SW 1271 (cell line): ENCODE results near the gene ADGRB2.
"Not testable (repeated sequence)": the region's sequence is repeated elsewhere in the genome, so short reads cannot be mapped to it uniquely, and the experiment has no call there.

Experiments
- DNase-seq, 2 experiments: peaks; one replicate each; lab custom pipeline; 2025; lab: John Stamatoyannopoulos, UW

ADGRB2 gene

DNA sequence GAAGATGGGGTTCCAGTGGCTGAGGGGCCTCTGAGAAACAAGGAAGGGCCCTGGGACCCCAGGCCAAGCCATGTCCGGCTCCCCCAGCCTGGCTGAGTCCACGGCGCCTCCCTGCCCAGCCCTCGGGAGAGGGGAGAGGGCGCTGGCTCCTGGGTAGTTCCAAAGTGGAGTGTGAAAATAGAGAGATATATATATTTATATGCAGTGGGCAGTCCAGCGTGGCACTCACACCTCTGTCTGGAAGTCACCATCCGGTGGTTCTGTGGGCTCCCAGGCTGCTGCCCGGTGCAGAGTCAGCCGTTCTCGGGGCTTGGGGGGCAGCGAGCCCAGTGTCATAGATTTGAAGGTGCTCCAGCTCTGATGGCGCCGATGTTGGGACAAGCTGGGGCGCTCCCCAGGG is 36.9 kb downstream of the ADGRB2 start:
- DNase-seq = no peak

DNA sequence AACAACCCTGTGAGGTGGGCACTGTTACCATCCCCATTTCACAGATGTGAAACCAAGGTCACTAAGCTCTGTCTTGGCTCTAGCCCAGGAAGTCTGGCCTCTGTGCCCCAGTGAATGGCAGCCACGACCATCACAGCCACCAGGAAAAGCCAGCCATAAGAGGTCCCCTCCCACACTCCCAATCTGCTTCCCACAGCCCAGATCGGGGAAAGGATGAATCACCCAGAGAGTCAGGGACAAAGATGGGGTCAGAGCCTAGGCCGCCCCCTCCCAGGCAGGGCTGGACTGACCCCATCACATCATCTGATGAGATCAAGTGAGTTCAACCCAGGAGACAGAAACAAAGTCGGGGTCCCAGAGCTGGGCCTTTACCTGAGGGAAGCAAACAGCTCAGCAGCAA is 37.4 kb downstream of the ADGRB2 start:
- DNase-seq = no peak

DNA sequence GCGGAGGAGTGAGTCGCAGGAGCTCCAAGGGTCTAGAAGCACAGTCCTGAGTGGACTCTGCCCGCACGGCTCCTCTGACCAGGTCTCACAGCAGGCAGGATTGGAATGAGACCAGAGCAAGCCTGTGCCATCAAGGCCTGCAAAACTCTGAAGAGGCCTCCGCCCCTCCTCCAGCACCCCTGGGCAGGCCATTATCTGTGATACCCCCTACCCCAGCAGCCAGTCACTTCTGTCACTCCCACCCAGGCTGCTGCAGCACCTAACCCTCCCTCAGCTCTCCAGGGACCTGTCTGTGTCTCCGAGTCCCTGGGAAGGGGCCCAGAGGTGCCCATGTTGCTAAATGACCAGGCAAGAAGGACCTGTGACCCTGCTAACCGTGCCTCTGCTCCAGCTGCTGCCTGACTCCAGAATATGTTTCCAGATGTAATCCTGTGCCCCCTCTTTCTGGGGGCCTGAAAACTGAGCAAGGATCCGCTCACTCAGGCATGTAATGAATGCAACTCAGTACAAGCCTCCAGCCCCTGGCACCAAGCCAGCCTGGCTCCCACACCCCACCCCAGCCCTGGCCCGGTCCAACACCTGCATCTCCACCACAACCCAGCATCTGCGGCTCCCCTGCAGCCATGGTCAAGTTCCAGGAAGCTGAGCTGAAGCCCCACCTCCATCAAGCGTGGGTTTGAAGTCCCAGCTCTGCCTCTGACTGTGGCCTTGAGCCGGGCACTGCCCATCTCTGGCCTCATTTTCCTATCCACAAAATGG is 38.2 kb downstream of the ADGRB2 start:
- DNase-seq = no peak

DNA sequence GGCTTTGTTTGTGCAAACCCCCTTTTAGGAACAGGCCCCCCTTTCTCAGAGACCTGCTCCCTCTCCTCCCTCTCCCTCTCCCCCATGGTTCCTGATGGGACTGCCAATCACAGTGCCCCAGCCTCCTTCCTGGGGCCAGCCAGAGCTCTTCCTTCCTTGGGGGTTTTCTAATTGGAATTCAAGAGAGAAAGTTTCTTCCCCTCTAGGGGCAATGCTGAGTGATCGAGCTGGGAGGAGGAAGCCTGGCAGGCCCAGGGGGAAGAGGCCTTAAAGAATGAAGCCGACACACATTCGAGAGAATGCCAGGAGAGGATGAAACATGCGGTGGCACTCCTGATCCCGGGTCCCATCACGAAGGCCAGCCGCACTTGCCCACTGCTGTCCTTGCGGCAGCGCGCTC is 39.0 kb downstream of the ADGRB2 start:
- DNase-seq = no peak

- no peak for DNase-seq
Observed at GRCh38 chr1:31723828-31724359, 40.2 kb downstream of the ADGRB2 start.

- no peak for DNase-seq
Observed at GRCh38 chr1:31718327-31718897, 45.7 kb downstream of the ADGRB2 start.

DNA sequence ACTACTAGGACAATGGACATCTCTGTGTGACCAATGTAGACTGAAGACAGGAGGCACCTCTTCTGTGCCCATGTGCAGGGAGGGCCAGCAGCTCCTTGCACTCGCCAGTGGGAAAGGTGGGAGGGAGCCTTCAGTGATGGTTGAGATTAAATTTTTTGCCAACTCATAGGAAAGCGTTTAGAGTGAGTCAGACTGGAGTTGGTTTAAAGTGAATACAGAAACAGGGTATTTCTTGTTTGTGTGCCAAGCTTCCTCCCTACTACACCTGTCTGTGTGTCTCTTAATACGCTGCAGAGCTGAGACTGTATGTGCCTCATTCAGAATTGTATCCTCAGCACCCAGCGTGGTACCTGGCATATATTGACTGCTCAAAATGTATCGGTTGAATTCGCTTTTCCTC is 46.8 kb downstream of the ADGRB2 start:
- DNase-seq = no peak

GRCh38 chr1:31715873-31716220 is 48.3 kb downstream of the ADGRB2 start:
- no peak for DNase-seq

GRCh38 chr1:31715087-31715872 is 48.9 kb downstream of the ADGRB2 start:
- DNase-seq = peak in 1 of 2 experiments; percentile 50

- DNase-seq = no peak
Observed at GRCh38 chr1:31714442-31715086, 49.6 kb downstream of the ADGRB2 start.

DNA sequence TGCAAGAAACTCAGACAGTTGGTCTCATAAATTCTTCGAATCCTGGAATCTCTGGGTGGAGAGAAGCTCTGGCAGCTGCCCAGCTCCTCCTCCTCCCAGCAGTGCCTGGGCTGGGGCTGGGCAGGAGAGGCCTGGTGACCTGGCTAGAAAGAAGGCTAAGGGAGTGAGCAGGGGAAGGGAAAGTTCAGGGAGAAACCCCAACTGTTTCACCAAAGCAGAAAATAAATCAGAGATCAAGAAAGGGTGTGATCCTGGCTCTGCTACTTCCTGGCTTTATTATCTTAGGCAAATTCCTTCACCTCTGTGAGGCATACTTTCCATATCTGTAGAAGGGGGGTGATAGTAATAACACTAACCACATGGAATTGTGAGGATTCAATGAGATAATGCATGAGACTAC is 51.5 kb downstream of the ADGRB2 start:
- DNase-seq = peak in 1 of 2 experiments; percentile 74

GRCh38 chr1:31712068-31712467 is 52.1 kb downstream of the ADGRB2 start:
- DNase-seq = no peak

DNA sequence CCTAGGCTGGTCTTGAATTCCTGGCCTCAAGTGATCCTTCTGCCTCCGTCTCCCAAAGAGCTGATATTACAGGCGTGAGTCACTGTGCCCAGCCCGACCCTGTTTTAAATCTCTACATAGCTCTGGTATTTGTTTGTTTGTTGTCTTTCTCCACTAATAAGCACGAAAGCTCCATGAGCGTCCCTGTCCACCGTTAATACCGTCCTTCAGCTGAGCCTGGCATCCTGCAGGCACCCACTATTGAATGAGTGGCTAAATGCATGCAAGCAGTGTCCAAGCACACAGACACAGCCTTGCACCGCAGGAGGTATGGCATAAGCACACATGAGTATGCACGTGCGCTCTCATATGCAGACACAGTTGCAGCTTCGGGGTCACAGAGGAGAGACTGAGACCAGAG is 55.8 kb downstream of the ADGRB2 start:
- DNase-seq = no peak

DNA sequence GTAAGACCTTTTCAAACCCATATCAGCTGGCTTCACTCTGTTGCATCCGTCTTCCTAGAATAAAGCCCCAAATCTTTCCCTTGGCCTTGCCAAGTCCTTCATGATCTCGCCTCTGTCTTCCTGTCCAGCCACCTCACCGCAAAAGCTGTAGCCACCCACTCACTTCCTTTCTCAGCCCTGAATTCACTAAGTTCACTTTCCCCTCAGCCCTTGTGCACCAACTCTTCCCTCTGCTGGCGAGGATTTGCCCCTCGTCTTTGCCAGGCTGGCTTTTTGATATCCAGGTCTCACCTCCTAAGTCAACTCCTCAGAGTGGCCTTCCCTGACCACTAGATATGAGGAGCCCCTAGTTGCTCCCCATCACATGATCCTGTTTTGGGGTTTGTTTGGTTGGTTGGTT is 56.4 kb downstream of the ADGRB2 start:
- DNase-seq = no peak

DNA sequence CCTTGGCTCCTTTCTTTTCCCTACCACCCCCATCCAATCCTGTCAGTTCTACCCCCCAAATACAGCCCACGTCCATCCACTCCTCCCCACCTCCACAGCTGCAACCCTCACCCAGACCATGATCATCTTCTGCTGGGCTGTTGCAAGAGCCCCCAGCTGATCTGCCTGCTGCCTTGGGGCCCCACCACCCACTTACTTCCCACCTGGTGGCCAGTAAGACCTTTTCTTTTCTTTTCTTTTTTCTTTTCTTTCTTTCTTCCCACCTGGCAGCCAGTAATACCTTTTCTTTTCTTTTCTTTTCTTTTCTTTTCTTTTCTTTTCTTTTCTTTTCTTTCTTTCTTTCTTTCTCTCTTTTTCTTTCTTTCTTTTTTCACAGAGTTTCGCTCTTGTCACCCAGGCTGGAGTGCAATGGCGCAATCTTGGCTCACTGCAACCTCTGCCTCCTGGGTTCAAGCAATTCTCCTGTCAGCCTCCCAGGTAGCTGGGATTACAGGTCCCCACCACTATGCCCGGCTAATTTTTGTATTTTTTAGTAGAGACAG is 57.0 kb downstream of the ADGRB2 start:
- not testable (repeated sequence) for DNase-seq

GRCh38 chr1:31706384-31707058 is 57.6 kb downstream of the ADGRB2 start:
- DNase-seq = no peak

GRCh38 chr1:31705080-31705866 is 58.9 kb downstream of the ADGRB2 start:
- DNase-seq = no peak

GRCh38 chr1:31704271-31705079 is 59.7 kb downstream of the ADGRB2 start:
- DNase-seq = no peak

GRCh38 chr1:31703431-31704270 is 60.5 kb downstream of the ADGRB2 start, which contains the start of gene COL16A1:
Gene COL16A1 (minus strand): TSS chr1:31704017. CDS start chr1:31702193, 1,824 bp downstream.
- DNase-seq = no peak
